Smooth muscle cell (in vitro differentiated cells): Measurements from ENCODE around the gene DNASE1L3. TPM values are rescaled to one million over a fixed set of nuclear protein-coding genes. Genes with fewer than 3 reads are reported as not detected.
"Not testable (repeated sequence)": the region's sequence is repeated elsewhere in the genome, so short reads cannot be mapped to it uniquely, and the experiment has no call there.

Experiments
- DNase-seq: peaks from one replicate; lab custom pipeline; 2025; ENCODE audit not compliant: unreplicated experiment; lab: John Stamatoyannopoulos, UW
- H2AFZ ChIP-seq: fragments of 200-600 bp; sonication (generic); 2 replicates; pipeline ENCODE4 v1.6.0; 2016; ENCODE audit warnings: antibody characterized with exemption, low read depth, mild to moderate bottlenecking
- H3F3A ChIP-seq: fragments of 200-600 bp; sonication (generic); 2 replicates; pipeline ENCODE4 v1.6.0; 2017; ENCODE audit warnings: antibody characterized with exemption, low read depth
- H3K27ac ChIP-seq: fragments of 200-600 bp; sonication (generic); 2 replicates; pipeline ENCODE4 v1.5.1; 2016; ENCODE audit warnings: low read depth, mild to moderate bottlenecking
- H3K27me3 ChIP-seq: fragments of 200-600 bp; sonication (generic); 2 replicates; pipeline ENCODE4 v1.6.1; 2016; ENCODE audit warnings: low read depth, mild to moderate bottlenecking
- H3K36me3 ChIP-seq: fragments of 200-600 bp; sonication (generic); 2 replicates; pipeline ENCODE4 v1.5.1; 2016; ENCODE audit warnings: low read depth
- H3K4me1 ChIP-seq: fragments of 200-600 bp; sonication (generic); 2 replicates; pipeline ENCODE4 v1.5.1; 2016; ENCODE audit warnings: low read depth
- H3K4me2 ChIP-seq: fragments of 200-600 bp; sonication (generic); 2 replicates; pipeline ENCODE4 v1.6.0; 2016; ENCODE audit warnings: mild to moderate bottlenecking
- H3K4me3 ChIP-seq: fragments of 200-600 bp; sonication (generic); 2 replicates; pipeline ENCODE4 v1.5.1; 2016; ENCODE audit warnings: mild to moderate bottlenecking
- H3K79me2 ChIP-seq: fragments of 200-600 bp; sonication (generic); 2 replicates; pipeline ENCODE4 v1.6.0; 2016; ENCODE audit warnings: low read depth, mild to moderate bottlenecking
- H3K9ac ChIP-seq: fragments of 200-600 bp; sonication (generic); 2 replicates; pipeline ENCODE4 v1.6.0; 2016; ENCODE audit warnings: low read depth
- H3K9me3 ChIP-seq: fragments of 200-600 bp; sonication (generic); replicated peaks from 2 replicates; pipeline ENCODE4 v1.5.1; 2016; ENCODE audit warnings: low read depth
- H4K20me1 ChIP-seq: fragments of 200-600 bp; sonication (generic); 2 replicates; pipeline ENCODE4 v1.6.0; 2016; ENCODE audit warnings: low read depth
- WGBS: methylation state at CpG from one replicate; pipeline ENCODE4 v1.1.7; 2016; ENCODE audit warnings: low lambda C conversion rate; 5-methylcytosine and 5-hydroxymethylcytosine counted together
- polyA plus RNA-seq: library from polyadenylated mRNA; unstranded; fragments of >200 nt; fragmentation: Nextera tagmentation; extraction: Ambion mirVana; gene quantifications from 2 replicates; pipeline ENCODE4 v1.2.1, GENCODE V29; 2016
- total RNA-seq: library from RNA; depleted of rRNA; stranded (reverse); fragments of >200 nt; gene quantifications from 2 replicates; pipeline ENCODE4 v1.2.3, GENCODE V29; 2014
- TF ChIP-seq, protein P1 (sequence below): fragments of 200-600 bp; sonication (generic); IDR thresholded peaks from 2 replicates; pipeline ENCODE4 v1.5.1; 2017; ENCODE audit warnings: borderline replicate concordance, mild to moderate bottlenecking, antibody characterized with exemption; ENCODE audit not compliant: insufficient read depth, poor library complexity, severe bottlenecking

Gene DNASE1L3
- total and polyA plus RNA-seq, 2 experiments from 2014 or later, result 2.0 TPM; not detected in 1

GRCh38 chr3:58230876-58231552, 20.2 kb upstream of the DNASE1L3 start:
- Histone ChIP-seq H3K9ac (no peak overlapping the region), H3K27ac (no peak overlapping the region), H3K4me1 (no peaks in the 10 kb centered on the region), H3K9me3 (no peaks in the 10 kb centered on the region), H2AFZ (no peak overlapping the region), H3K4me2 (no peak overlapping the region), H3K79me2 (no peaks in the 10 kb centered on the region), H3K36me3 (no peaks in the 10 kb centered on the region), H4K20me1 (no peaks in the 10 kb centered on the region), H3K4me3 (no peak overlapping the region), H3K27me3 (peaks cover 10% of the 10 kb centered on the region), H3F3A (no peaks in the 10 kb centered on the region)
- WGBS, result 43% methylated on average over 1 of the region's 1 CpG
- TF ChIP-seq, protein P1, sequence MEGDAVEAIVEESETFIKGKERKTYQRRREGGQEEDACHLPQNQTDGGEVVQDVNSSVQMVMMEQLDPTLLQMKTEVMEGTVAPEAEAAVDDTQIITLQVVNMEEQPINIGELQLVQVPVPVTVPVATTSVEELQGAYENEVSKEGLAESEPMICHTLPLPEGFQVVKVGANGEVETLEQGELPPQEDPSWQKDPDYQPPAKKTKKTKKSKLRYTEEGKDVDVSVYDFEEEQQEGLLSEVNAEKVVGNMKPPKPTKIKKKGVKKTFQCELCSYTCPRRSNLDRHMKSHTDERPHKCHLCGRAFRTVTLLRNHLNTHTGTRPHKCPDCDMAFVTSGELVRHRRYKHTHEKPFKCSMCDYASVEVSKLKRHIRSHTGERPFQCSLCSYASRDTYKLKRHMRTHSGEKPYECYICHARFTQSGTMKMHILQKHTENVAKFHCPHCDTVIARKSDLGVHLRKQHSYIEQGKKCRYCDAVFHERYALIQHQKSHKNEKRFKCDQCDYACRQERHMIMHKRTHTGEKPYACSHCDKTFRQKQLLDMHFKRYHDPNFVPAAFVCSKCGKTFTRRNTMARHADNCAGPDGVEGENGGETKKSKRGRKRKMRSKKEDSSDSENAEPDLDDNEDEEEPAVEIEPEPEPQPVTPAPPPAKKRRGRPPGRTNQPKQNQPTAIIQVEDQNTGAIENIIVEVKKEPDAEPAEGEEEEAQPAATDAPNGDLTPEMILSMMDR, result no peak
- no peak for DNase-seq

- 92% methylated on average over 3 of the region's 3 CpGs for WGBS
- DNase-seq, H3K4me1 ChIP-seq, H3K79me2 ChIP-seq, H2AFZ ChIP-seq, H3K9ac ChIP-seq, H3K9me3 ChIP-seq, H3F3A ChIP-seq, H4K20me1 ChIP-seq, H3K4me3 ChIP-seq, H3K36me3 ChIP-seq, H3K27ac ChIP-seq, H3K4me2 ChIP-seq: not testable (repeated sequence)
- H3K27me3 ChIP-seq, result peaks cover 14% of the 10 kb centered on the region
These were observed 17.2 kb upstream of the DNASE1L3 start for GRCh38 chr3:58227933-58228332.

DNA sequence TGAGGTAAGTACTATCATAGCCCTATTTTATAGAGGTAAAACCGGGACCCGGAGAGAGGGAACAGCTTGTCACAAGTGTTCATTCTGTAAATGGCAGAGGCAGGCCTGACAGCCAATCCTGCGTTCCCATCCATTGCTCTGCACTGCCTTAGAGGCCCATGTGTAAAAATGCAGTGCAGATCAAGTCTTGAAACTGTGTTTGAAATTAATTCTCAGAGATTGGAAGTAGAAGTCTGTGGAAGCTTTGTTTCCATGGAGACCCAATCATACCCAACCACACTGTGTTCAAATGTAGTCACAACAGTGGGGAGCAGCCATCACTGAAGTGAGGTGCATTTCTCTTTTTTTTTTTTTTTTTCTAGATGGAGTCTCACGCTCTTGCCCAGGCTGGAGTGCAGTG, 13.1 kb upstream of the DNASE1L3 start:
- H2AFZ ChIP-seq, result no peak overlapping the region
- no peak overlapping the region for H3K4me3 ChIP-seq
- DNase-seq, result no peak
- no peak overlapping the region for H3K27ac ChIP-seq
- H3K36me3 ChIP-seq, result no peaks in the 10 kb centered on the region
- no peaks in the 10 kb centered on the region for H3K4me1 ChIP-seq
- H3K4me2 ChIP-seq, result no peak overlapping the region
- no peaks in the 10 kb centered on the region for H4K20me1 ChIP-seq
- H3K9ac ChIP-seq, result no peak overlapping the region
- 90% methylated on average over 4 of the region's 4 CpGs for WGBS
- peaks cover 14% of the 10 kb centered on the region for H3K27me3 ChIP-seq
- no peaks in the 10 kb centered on the region for H3K79me2 ChIP-seq
- no peaks in the 10 kb centered on the region for H3K9me3 ChIP-seq
- H3F3A ChIP-seq, result no peaks in the 10 kb centered on the region
- TF ChIP-seq, protein P1, result no peak

DNA sequence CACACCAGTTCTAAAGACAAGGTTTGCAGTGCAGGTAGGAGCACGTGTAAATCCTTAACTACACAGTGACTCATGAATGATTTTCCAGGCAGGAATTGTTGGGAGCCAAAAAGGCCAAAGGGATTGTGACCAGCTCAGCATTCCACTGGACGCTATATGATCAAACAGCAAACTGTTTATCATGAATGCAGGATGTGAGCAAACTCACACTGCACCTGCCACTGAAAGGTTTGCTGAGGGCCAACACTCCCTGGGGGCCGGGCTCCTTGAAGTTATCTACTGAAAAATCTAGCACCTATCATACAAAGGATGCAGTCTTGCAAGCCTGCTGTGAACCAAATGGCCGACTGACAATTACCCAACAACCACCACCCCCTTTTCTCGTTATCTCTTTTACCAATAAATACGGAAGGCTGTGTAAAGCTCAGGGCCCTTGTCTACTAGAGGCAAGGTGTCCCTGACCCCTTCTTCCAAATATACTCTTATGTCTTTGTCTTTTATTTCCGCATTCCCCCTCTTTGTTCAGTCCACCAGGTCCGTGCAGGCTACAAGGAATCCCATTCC, 11.5 kb upstream of the DNASE1L3 start:
- Histone ChIP-seq H3K36me3 (no peaks in the 10 kb centered on the region), H2AFZ (no peak overlapping the region), H3K27me3 (peaks cover 14% of the 10 kb centered on the region), H3F3A (no peaks in the 10 kb centered on the region), H3K27ac (no peak overlapping the region), H4K20me1 (no peaks in the 10 kb centered on the region), H3K79me2 (no peaks in the 10 kb centered on the region), H3K4me2 (no peak overlapping the region), H3K4me3 (no peak overlapping the region), H3K9me3 (no peaks in the 10 kb centered on the region), H3K9ac (no peak overlapping the region), H3K4me1 (no peaks in the 10 kb centered on the region)
- TF ChIP-seq, protein P1, result no peak
- WGBS, result 53% methylated on average over 8 of the region's 8 CpGs
- DNase-seq, result no peak
